HG02678 (cell line): ENCODE data around the gene VWA2.

Experiments
- ATAC-seq: cut with Tn5 transposase; IDR thresholded peaks from one replicate; pipeline ENCODE4 v1.9.1; 2021; ENCODE audit warnings: mild to moderate bottlenecking, moderate library complexity; ENCODE audit not compliant: unreplicated experiment

Gene VWA2

DNA sequence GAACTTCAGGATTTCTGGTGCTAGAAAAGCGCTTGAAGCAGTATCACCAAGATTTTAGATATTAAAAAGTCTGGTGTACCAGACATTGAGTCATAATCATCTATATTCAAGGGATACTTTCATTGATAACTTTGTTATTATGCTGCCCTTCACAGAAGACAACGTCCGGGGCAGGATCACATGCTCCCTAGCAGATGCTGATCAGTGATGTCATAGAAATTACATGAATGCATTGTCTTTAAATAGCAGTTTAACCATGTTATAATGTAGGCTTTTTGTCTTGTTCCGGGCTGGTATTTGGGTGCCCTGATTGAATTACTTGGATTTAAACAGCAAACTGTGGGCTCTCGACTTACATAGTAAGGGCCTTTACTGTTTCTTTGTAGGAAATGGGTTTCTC lies 54.0 kb downstream of the VWA2 start:
- ATAC-seq: no peak

DNA sequence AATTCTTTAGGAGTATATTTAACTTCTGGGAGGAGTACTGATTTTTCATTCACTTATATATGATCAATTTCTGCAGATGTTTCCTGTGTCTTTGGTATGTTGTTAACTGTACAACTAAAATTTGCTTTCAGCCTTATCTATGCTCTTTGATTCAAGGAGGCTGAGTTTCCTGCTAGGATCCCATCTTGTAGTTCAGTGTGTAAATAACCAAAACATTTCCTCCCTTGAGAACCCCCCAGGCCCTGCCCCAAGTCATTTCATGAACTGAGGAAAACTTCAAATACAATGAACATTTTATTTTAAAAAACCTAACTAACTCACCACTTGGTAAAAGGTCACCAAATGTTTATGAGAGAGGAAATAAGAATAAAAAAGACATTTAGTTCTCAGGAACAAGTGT lies 55.5 kb downstream of the VWA2 start:
- no peak for ATAC-seq

DNA sequence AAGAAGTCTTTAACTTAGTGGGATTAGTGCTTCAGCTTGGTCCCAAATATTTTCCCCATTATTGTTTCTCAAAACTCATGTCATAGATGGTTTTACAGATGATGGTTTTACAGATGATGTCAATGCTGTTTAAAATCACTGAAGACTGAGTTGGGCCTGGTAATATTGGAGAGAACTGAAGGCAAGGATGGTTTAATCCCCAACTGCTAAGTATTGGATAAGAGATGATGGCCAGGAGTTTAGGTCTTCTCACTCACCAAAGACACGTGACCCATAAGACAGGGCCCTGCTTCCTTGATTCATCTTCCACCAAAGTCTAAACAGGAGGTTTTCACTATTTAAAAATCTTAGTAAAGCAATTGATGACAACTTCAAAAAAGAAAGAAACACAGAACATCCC lies 56.3 kb downstream of the VWA2 start:
- ATAC-seq: no peak

DNA sequence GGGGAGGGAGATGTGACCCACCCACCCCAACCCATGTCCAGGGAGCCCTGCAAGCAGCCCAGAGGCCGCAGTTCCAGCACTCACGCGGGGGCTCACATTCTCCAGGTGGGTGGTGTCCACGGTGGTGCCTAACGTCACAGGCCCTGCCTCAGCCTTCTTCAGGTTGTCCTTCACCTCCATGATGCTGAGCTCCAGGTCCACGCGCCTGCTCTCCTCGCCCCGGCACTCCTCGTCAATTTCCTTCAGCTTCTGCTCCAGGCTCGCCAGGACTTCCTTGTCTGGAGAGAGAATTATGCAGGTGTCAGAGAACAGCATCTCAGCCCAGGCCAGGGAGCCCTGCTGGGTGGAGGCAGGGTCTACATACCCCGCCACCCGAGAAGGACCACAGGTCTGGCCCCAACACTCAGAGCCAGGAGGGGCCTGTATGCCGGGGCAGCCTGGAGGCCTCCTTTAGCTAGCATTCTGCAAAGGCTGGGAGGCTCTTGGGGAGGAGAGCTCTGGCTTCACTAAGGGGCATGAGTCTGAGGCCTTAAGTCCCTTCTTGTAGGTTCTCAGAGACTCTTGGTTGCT lies 58.2 kb downstream of the VWA2 start:
- no peak for ATAC-seq

DNA sequence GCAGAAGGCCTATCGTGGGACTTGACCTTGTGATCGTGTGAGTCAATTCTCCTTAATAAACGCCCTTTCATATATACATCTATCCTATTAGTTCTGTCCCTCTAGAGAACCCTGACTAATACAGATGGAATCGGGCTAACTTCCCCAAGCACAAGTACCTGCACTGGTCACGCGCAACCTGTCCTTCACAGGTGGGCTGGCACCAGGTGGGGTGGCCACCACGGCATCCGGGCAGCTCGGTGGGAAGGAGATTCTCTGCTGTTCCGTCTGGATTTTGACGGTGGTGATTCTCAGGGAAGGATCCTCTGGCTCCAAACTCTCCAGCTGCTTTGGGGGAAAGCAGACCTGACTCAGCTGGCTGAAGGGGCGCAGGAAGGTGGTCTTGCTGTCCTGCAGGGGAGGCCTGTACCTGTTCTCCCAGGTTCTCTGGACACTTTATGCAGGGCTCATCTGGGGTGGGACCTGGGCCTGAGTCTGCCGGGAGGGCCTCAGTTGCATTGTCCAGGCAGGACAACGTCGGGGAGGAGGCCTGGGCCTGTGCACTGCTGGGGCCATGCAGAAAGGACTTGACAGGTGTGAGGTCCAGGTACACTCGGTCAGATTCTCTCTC lies 61.1 kb downstream of the VWA2 start:
- ATAC-seq: no peak

DNA sequence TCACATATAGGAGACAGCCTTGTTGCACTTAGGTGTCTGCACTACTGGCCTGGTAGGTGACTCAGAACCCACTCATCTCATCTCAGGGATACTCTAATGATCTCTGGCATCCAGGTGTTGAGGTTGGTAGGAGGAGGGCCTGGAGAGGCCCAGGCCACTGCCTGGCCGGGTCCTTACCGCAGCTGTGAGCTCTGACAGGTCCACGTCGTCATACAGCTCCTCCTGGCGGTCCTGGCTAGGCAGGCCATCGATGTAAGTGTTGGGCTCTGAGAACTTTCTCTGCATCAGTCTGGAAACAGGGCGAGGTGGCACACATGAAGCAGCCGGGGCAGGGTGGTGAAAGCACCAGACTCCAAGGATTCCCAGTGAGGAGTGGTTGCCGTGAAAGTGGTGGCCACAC lies 62.1 kb downstream of the VWA2 start:
- ATAC-seq: no peak

DNA sequence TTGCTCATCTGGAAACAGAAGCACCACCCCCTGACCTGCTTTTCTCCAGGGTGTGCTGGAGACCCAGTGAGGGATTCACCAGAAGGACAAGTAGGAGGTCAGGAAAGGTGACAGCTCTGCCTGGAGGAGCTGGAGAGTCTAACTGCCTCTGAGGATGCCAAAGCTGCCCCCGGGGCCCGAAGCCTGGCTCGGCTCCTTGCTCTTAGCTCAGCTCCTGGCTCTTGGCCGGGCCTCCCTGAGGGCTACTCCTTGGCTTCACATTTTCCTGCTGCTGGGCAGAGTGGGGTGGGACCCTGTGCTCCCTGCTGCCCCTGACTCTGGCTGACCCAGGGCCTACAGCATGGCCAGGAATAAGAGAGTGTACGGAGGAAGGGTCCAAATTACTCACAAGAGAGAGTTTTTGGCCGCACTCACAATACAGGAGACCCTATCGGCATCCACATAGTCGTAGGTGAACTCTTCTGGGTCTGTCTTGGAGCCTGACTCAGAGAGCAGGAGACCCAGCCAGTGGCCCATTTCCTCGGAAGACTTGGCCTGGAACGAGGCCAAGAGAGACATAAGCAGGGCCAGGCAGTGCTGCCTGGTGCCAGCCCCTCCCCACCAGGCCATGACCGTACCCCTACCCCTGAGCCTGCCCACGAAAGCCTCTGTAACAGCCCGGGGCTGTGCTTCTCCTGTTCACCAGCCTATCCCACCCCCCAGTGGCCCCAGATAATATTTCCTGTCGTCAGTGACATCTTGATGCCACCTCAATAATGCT lies 63.1 kb downstream of the VWA2 start:
- no peak for ATAC-seq

DNA sequence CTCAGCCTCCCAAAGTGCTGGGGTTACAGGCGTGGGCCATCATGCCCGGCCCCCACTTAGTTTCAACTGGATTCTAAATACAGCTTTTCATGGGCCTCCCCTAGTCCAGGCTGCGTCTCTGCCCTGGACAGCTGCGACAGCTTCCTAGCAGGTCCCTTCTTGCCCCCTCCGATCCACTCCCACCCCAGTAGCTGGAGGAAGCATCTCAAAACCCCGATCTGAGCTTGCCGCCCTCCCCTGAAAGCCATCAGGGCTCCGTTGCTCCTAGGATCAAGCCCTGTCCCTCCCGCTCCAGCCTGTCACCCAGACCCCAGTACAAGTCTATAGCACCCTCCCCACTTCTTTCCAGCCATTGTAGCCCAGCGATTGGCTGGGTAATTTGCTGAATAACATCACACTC lies 64.5 kb downstream of the VWA2 start:
- no peak for ATAC-seq

DNA sequence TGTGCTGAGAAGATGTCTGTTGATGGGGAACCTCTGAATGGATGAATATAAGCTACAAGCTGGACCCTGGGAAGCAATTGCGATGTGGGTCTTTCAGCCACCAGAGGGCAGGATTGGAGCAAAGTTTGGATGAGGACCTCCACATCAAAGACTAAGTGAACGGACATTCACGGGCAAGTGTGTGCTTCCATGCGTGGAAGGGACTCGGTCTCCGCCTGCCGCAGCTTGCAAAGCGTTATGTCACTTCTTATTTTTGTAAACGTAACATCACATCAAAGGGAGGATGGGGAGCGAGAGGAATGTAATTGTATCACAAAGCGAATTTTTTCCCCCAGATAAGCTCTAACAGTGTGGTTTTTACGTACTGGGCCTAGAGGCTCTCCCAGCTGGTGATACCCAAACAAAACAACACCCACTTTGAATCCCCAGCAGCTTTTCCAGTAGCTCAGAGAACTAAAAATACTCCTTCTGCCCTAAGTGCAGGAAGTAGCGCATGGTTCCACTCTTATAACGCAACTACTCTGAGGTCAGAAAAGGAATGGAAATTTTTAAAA lies 65.0 kb downstream of the VWA2 start:
- peak; percentile 82 for ATAC-seq

DNA sequence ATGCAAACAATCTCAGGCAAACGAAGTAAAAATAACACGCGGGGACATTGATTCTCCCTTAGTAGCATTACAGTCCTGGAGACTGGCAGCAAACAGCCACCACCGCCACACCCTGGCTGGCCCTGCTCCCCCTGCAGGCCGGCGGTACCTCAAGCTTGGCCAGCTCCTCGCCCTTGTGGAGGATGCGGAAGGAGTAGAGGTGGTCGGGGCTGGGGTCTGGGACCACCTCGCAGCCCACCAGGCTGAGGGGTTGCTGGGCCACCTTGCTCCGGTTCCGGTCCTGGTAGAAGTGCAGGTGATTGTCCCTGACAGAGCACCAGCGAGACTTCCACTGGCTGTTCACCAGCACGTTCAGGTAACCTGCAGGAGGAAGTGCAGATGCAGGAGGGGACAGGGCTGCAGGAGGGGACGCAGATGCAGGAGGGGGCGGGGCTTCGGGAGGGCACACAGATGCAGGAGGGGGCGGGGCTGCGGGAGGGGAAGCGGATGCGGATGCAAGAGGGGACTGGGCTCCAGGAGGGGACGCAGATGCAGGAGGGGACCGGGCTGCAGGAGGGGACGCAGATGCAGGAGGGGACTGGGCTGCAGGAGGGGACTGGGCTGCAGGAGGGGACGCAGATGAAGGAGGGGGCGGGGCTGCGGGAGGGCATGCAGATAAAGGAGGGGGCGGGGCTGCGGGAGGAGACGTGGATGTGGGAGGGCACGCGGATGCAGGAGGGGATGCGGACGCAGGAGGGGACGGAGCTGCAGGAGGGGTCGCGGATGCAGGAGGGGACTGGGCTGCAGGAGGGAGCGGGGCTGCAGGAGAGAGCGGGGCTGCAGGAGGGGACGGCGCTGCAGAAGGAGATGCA lies 65.7 kb downstream of the VWA2 start:
- ATAC-seq: peak; percentile 63

DNA sequence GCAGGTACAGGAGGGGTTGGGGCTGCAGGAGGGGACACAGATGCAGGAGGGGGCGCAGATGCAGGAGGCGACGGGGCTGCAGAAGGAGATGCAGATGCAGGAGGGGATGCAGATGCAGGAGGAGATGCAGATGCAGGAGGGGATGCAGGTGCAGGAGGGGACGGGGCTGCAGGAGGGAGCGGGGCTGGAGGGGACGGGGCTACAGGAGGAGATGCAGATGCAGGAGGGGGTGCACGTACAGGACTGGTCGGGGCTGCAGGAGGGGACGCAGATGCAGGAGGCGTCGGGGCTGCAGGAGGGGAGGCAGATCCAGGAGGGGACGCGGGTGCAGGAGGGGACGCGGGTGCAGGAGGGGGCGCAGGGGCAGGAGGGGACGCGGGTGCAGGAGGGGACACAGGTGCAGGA lies 66.5 kb downstream of the VWA2 start:
- ATAC-seq: no peak

DNA sequence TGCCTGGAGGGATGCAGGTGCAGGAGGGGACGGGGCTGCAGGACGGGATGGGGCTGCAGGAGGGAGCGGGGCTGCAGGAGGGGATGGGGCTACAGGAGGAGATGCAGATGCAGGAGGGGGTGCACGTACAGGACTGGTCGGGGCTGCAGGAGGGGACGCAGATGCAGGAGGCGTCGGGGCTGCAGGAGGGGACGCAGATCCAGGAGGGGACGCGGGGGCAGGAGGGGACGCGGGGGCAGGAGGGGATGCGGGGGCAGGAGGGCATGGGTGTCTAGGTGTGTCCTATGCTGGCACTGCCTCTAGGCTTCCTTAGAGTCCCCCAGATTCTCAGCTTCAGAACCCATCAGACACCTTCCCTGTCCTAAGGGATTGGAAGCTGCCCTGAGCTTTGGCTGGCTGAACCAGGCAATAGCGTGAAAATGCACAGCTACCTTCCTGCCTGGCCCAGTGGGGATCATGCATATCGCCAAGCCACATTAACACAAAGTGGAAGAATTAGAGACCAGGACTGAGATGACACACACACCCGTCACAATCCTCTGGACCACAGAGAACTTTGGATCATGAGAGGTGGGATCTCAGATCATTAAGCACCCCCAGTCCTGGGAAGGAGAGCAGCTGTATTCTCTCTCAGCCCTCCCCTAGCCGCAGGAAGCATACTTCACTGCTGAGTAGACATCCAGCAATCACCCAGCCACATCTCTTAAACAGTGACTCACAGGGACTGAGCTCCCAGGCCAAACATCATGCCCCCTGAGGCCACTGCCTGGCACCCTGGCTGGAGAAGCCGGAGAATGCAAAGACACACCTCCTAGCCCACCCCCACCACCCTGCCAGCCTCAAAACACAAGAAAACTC lies 67.3 kb downstream of the VWA2 start:
- no peak for ATAC-seq

DNA sequence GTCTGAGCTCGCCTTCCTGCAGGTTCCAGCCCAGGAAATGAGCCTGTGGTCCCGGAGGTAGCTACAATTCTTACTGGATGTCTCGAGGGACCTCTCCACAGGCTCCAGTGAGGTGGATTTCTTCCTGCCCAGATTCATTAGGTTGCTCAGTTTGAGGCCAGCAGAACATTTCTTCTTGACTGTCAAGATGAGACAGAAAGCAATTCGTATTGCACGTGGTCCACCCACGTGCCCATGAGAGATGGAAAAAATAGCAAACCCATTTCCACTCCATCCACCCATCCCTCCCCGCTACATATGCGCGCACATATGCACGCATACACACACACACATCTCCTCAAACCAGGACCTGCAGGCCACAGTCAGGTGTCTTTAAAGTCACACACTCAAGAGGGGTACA lies 68.7 kb downstream of the VWA2 start:
- ATAC-seq: no peak

DNA sequence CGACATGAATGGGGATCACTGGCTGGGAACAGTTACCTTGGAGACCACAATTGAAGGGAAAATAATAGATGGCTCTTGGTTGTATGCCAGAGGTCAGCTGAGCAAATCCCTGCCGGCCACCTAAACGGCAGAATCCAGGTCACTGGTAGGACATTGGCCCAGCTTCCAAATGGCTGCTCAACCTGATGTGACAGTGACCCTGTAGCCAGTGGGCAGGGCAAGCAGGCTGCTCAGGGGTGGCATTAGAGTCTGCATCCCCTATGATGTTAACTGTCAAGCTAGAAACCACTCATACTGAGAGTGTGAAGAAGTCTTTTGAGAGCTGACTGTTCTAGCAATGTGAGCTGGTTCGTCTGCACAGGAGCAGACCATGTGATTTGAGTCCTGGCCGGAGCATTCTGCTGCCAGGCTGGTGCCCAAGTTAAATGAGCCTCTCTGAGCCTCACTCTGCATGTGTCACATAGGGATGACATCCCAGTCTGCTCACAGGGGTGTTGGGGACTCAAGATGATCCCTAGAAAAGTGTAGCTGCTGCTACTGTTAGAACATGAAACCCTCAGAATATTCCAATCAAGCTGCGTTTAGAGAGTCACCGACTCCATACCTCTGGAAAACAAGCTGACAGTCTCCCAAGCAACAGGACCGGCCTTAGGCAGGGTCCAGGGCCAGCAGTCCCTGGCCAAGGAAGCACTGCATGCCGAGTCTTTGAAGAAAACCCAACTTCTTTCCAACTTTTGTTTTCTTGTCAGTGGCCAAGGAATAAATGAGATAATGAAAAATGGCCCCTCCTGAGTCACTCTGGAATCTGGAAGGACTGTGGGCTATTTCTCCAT lies 69.7 kb downstream of the VWA2 start:
- ATAC-seq: no peak

DNA sequence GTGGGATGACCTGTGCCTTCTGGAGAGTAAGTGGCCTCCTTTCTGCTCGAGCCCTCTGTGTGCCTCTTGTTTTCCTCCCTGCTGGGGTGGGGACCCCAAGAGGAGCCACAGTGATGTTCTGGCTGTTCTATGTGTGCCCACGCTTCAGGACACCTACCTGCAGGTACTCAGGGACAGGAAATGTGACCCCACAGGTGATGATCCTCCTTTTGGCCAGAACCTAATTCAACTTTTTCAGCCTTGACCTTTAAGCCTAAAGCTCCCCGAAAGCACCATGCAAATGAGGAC lies 70.3 kb downstream of the VWA2 start:
- no peak for ATAC-seq

DNA sequence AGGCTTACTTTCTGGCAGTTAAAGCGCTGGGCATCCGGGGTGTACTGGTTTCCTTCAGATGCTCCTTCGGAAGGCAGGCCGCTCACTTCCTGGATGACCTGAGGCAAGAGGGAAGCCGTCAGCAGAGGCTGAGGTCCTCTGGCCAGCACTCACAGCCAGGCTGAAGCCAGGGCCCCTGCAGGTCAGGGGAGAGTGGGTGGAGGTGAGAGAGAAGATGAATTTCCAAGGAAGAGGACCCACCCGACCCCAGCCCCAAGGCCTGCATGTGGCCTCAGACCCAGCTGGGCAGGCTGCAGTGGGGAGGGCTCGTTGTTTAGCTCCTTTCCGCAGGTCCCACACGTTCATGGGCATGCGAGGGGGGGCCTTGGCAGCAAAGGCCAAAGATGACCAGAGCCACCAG lies 71.3 kb downstream of the VWA2 start:
- no peak for ATAC-seq

DNA sequence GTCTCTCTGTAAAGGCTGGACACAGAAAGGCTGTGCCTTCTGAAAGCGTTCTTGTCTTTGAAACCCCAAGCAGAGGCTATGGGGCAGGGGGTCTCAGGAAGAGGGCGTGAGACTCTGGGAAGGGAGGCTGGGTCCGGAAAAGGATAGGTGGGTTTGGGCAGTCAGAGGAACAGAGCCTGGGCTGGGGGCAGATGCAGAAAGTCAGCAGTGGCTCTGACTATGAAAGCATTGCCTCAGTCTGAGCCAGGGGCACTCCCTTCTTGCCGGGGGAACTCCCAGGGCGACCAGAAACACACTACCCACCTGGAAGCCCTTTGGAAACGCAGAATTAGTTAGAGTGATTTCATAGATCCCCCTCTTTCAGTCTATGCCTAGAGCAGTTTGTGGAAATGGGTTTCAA lies 72.0 kb downstream of the VWA2 start:
- no peak for ATAC-seq

DNA sequence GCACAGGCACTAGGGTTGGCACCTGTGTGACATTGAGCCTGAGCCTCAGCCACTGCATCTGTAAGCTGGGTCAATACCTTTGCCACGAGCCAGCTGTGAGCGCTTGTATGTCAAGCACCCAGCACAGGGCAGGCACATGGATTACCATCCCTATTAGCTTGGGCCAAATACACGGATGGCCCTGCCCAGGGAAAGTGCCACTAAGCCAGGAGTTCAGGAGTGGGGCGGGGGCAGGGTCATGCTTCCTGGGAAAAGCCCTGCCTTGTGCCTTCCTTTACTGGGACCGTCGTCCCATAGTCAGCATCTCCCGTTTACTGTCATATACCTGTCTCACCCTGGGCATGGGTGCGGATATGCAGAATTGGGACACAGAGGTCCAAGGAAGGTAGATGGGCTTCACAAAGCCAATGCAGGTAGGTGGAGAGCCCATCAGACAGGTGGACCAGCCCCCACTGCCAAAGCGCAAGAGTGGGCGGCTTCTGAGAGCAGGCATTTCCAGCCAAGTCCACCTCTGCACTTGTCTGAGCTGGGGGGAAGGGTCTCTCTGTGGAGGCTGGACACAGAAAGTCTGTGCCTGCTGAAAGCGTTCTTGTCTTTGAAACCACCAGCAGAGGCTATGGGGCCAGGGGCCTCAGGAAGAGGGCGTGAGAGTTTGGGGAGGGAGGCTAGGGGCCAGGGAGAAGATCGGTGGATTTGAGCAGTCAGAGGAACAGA lies 72.6 kb downstream of the VWA2 start:
- no peak for ATAC-seq

DNA sequence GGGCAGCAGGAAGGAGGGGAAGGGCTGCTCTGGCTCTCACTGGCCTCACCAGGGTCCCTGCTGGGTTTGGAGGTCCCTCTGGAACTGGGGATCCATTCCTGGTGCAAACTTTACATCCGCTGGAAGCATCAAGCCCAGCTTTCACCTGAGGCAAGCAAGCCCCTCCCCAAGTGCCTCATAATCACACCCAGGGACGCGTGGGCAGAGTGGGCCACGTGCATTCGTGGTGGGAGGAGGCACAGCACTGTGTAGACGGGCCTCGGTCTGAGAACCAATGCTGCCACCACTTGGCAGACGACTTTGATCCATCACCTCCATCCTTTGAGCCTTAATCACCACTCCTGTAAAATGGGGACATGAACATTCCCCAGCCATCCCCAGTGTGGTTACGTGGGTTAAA lies 74.1 kb downstream of the VWA2 start:
- no peak for ATAC-seq
